OCI-LY1 (cell line): ENCODE data around the gene ZNF618.

ENCODE experiments used
- H2AFZ ChIP-seq: fragments of 200-600 bp; sonication (generic), shearing (Covaris generic); 2 replicates; pipeline ENCODE4 v1.6.0; 2014; ENCODE audit warnings: antibody characterized with exemption, mild to moderate bottlenecking, low read length
- H3F3A ChIP-seq: fragments of 200-600 bp; sonication (generic), shearing (Covaris generic); 2 replicates; pipeline ENCODE4 v1.6.0; 2014; ENCODE audit warnings: mild to moderate bottlenecking, antibody characterized with exemption, low read length, moderate library complexity; ENCODE audit not compliant: insufficient read depth
- H3K27ac ChIP-seq: fragments of 200-600 bp; sonication (generic); 2 replicates; pipeline ENCODE4 v1.5.1; 2014; ENCODE audit warnings: low read length, mixed run types, mild to moderate bottlenecking, low read depth; ENCODE audit not compliant: poor library complexity, severe bottlenecking
- H3K27me3 ChIP-seq: fragments of 200-600 bp; sonication (generic); 2 replicates; pipeline ENCODE4 v1.6.0; 2014; ENCODE audit warnings: antibody characterized with exemption, mild to moderate bottlenecking, low read length, moderate library complexity; ENCODE audit not compliant: insufficient read depth
- H3K36me3 ChIP-seq: fragments of 200-600 bp; sonication (generic); 2 replicates; pipeline ENCODE4 v1.6.1; 2014; ENCODE audit warnings: mild to moderate bottlenecking, antibody characterized with exemption, low read length, moderate library complexity, mixed read lengths; ENCODE audit not compliant: insufficient read depth
- H3K4me1 ChIP-seq: fragments of 200-600 bp; sonication (generic); 2 replicates; pipeline ENCODE4 v1.5.1; 2014; ENCODE audit warnings: mild to moderate bottlenecking, low read length, moderate library complexity; ENCODE audit not compliant: insufficient read depth, severe bottlenecking
- H3K4me2 ChIP-seq: fragments of 200-600 bp; sonication (generic), shearing (Covaris generic); 2 replicates; pipeline ENCODE4 v1.6.1; 2014; ENCODE audit warnings: low read length
- H3K4me3 ChIP-seq: fragments of 200-600 bp; sonication (generic); 2 replicates; pipeline ENCODE4 v1.5.1; 2014; ENCODE audit warnings: low read length, low read depth, mild to moderate bottlenecking, mixed read lengths; ENCODE audit not compliant: poor library complexity, severe bottlenecking
- H3K79me2 ChIP-seq: fragments of 200-600 bp; shearing (Covaris generic); 2 replicates; pipeline ENCODE4 v1.6.1; 2016; ENCODE audit warnings: mixed run types, low read length, mixed read lengths; ENCODE audit not compliant: insufficient read depth
- H3K9ac ChIP-seq: fragments of 200-600 bp; sonication (generic), shearing (Covaris generic); 2 replicates; pipeline ENCODE4 v1.6.1; 2014; ENCODE audit warnings: mild to moderate bottlenecking, low read length, mixed read lengths
- H3K9me2 ChIP-seq: fragments of 200-600 bp; sonication (generic), shearing (Covaris generic); 2 replicates; pipeline ENCODE4 v1.6.1; 2014; ENCODE audit warnings: low read depth, mild to moderate bottlenecking, low read length, mixed read lengths
- H3K9me3 ChIP-seq: fragments of 200-600 bp; shearing (Covaris generic); 2 replicates; pipeline ENCODE4 v1.6.1; 2014; ENCODE audit warnings: low read length, mixed read lengths
- H4K20me1 ChIP-seq: fragments of 200-600 bp; sonication (generic), shearing (Covaris generic); 2 replicates; pipeline ENCODE4 v1.6.0; 2016; ENCODE audit warnings: mild to moderate bottlenecking, low read length; ENCODE audit not compliant: insufficient read depth
- EZH2 ChIP-seq: fragments of 200-600 bp; sonication (generic), shearing (Covaris generic); IDR thresholded peaks from 2 replicates; pipeline ENCODE4 v1.8.0; 2017; ENCODE audit warnings: borderline replicate concordance, mixed run types, mild to moderate bottlenecking, antibody characterized with exemption, low read length, moderate library complexity, mixed read lengths
- TF ChIP-seq, protein P1 (sequence below): fragments of 200-600 bp; sonication (generic), shearing (Covaris generic); IDR thresholded peaks from 2 replicates; pipeline ENCODE4 v1.5.1; 2017; ENCODE audit warnings: mild to moderate bottlenecking, antibody characterized with exemption, low read length, moderate library complexity, mixed read lengths

The ZNF618 gene

DNA sequence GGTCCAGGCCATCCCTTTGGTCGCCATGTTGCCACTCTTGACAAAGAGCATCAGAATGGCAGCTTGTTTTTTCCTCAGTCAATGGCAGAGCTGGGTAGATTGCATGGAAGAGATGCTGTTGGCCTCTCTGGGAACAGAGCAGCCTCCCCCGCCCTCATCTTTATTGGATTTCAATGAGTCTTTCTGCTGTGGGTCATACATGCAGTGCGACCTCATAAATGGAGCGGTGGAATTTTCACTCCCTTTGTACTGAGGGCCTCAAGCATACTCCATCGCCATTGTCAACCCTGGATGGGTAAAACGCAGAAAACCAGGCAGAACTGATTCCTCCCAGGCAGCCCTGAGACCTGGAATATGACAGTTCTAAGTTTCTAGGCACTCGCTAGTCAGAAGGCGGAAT, 71.8 kb downstream of the ZNF618 start:
- Histone ChIP-seq H3K79me2 (no peaks in the 10 kb centered on the region), H3K36me3 (no peaks in the 10 kb centered on the region), H3K4me1 (no peaks in the 10 kb centered on the region), H3K27ac (no peak overlapping the region), H3K9me3 (no peaks in the 10 kb centered on the region), H3K9ac (no peak overlapping the region), H3K27me3 (no peaks in the 10 kb centered on the region), H2AFZ (no peak overlapping the region), H3K9me2 (no peaks in the 10 kb centered on the region), H3K4me2 (no peak overlapping the region), H3K4me3 (no peak overlapping the region), H3F3A (no peaks in the 10 kb centered on the region), H4K20me1 (no peaks in the 10 kb centered on the region)
- no peak for TF ChIP-seq EZH2
- TF ChIP-seq, protein P1, sequence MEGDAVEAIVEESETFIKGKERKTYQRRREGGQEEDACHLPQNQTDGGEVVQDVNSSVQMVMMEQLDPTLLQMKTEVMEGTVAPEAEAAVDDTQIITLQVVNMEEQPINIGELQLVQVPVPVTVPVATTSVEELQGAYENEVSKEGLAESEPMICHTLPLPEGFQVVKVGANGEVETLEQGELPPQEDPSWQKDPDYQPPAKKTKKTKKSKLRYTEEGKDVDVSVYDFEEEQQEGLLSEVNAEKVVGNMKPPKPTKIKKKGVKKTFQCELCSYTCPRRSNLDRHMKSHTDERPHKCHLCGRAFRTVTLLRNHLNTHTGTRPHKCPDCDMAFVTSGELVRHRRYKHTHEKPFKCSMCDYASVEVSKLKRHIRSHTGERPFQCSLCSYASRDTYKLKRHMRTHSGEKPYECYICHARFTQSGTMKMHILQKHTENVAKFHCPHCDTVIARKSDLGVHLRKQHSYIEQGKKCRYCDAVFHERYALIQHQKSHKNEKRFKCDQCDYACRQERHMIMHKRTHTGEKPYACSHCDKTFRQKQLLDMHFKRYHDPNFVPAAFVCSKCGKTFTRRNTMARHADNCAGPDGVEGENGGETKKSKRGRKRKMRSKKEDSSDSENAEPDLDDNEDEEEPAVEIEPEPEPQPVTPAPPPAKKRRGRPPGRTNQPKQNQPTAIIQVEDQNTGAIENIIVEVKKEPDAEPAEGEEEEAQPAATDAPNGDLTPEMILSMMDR = no peak

DNA sequence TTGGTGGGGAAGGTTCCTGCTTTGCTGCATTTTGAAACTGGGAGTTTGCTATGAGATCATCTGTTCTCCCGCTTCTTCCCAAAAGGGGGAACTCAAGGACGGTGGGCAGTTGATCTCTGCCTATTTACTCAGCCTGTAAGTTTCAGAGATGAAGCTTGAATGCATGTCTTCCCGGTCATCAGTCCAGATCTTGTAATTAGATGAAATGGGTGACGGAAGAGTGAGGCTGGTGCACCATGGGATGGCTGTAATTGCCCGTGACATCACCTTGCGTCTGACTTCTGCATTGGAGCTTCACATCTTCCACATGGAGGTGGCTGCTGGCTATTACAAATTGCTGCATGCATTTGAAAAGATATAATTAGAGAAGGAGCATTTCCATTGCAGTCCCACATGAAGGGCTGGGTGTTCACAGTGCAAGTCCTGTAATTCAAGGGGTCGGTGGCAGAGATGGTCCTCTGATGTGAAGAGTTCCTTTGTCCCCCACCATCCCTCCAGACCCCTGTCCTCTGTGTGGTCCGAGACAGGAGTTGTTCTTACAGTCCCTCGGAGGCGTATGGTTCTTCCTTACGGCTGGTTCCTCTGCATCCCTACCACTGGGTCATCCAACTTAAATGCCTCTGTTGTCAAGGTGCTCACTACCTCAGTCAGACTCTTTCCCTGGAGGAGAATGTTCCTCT, 72.9 kb downstream of the ZNF618 start:
- Histone ChIP-seq H3K4me3 (no peak overlapping the region), H3K36me3 (no peaks in the 10 kb centered on the region), H3K9me2 (no peaks in the 10 kb centered on the region), H3K4me1 (no peaks in the 10 kb centered on the region), H3K4me2 (no peak overlapping the region), H3K27ac (no peak overlapping the region), H3F3A (no peaks in the 10 kb centered on the region), H3K79me2 (no peaks in the 10 kb centered on the region), H2AFZ (no peak overlapping the region), H3K9ac (no peak overlapping the region), H3K9me3 (no peaks in the 10 kb centered on the region), H3K27me3 (no peaks in the 10 kb centered on the region), H4K20me1 (no peaks in the 10 kb centered on the region)
- TF ChIP-seq, protein P1 = no peak
- TF ChIP-seq EZH2 = no peak

DNA sequence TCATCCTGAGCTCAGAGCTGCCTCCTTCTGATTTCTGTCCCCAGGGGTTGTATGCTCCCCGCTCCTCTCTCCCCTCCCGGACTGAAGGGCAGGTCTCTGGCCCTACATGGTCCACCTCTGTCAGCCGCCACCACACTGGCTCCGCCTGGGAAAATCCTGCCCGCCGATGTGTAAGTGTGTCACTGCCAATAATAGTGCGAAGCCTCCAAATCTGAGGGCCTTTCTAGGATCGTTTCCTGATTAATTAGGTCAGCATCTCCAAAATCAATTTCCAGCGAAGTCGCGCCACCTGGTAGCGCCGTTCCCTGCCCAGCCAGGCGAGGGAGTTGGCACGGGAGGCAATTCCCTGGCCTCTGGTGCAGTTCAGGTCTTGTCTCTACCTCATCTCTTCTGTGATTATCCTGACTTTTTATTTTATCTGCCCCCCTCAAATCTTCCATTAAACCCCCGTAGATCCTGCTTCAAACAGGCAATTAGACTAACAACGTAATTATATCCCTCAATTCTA, 73.5 kb downstream of the ZNF618 start:
- H3K4me3 ChIP-seq = no peak overlapping the region
- H3K36me3 ChIP-seq = no peaks in the 10 kb centered on the region
- no peaks in the 10 kb centered on the region for H3K9me2 ChIP-seq
- no peaks in the 10 kb centered on the region for H3K27me3 ChIP-seq
- H3K4me1 ChIP-seq = no peaks in the 10 kb centered on the region
- no peak overlapping the region for H2AFZ ChIP-seq
- no peaks in the 10 kb centered on the region for H3K9me3 ChIP-seq
- H3K4me2 ChIP-seq = no peak overlapping the region
- H3K79me2 ChIP-seq = no peaks in the 10 kb centered on the region
- H4K20me1 ChIP-seq = no peaks in the 10 kb centered on the region
- H3K9ac ChIP-seq = no peak overlapping the region
- H3F3A ChIP-seq = no peaks in the 10 kb centered on the region
- H3K27ac ChIP-seq = no peak overlapping the region
- TF ChIP-seq, protein P1 = no peak
- no peak for TF ChIP-seq EZH2
